ENCODE data around the gene LITAFD.

The LITAFD gene

GRCh38 chr16:8926827-8927226 is 44.7 kb downstream of the LITAFD start:
- TF ChIP-seq SNAI2 (CRISPR knock-in tag; IDR thresholded peaks at IDR 0.05) (no peak), ZNF8 (CRISPR knock-in tag; IDR thresholded peaks at IDR 0.05) (no peak), ESRRG (CRISPR knock-in tag; IDR thresholded peaks at IDR 0.05) (no peak), ZNF565 (CRISPR knock-in tag; conservative IDR thresholded peaks at IDR 0.05; ENCODE audit: low read depth) (no peak), RARB (CRISPR knock-in tag; IDR thresholded peaks at IDR 0.05) (no peak), PPARA (CRISPR knock-in tag; IDR thresholded peaks at IDR 0.05; ENCODE audit: borderline replicate concordance) (no peak), BACH2 (CRISPR knock-in tag; IDR thresholded peaks at IDR 0.05; ENCODE audit: borderline replicate concordance) (no peak), PATZ1 (CRISPR knock-in tag; IDR thresholded peaks at IDR 0.05; ENCODE audit: borderline replicate concordance) (no peak), TSHZ2 (CRISPR knock-in tag; IDR thresholded peaks at IDR 0.05) (no peak), ZC3H10 (CRISPR knock-in tag; IDR thresholded peaks at IDR 0.05) (no peak), ZFP3 (CRISPR knock-in tag; IDR thresholded peaks at IDR 0.05) (no peak)
- ATAC-seq, result no peak

- TF ChIP-seq ZFP3 (CRISPR knock-in tag; IDR thresholded peaks at IDR 0.05) (no peak), ZFP30 (CRISPR knock-in tag; IDR thresholded peaks at IDR 0.05) (no peak), CREB5 (CRISPR knock-in tag; IDR thresholded peaks at IDR 0.05; ENCODE audit: low read depth) (no peak), CSDC2 (CRISPR knock-in tag; IDR thresholded peaks at IDR 0.05) (no peak), ZC3H10 (CRISPR knock-in tag; IDR thresholded peaks at IDR 0.05) (no peak), POU6F1 (CRISPR knock-in tag; IDR thresholded peaks at IDR 0.05; ENCODE audit: borderline replicate concordance, low read depth) (no peak), GLIS3 (CRISPR knock-in tag; IDR thresholded peaks at IDR 0.05) (no peak)
- ATAC-seq, result no peak
These were observed 46.4 kb downstream of the LITAFD start for GRCh38 chr16:8928467-8928957.

- TF ChIP-seq OSR1 (CRISPR knock-in tag; IDR thresholded peaks at IDR 0.05) (no peak), SNAI2 (CRISPR knock-in tag; IDR thresholded peaks at IDR 0.05) (no peak), GLIS3 (CRISPR knock-in tag; IDR thresholded peaks at IDR 0.05) (no peak), TCF4 (CRISPR knock-in tag; IDR thresholded peaks at IDR 0.05; ENCODE audit: borderline replicate concordance) (no peak), POU6F1 (CRISPR knock-in tag; IDR thresholded peaks at IDR 0.05; ENCODE audit: borderline replicate concordance, low read depth) (no peak), ZFP3 (CRISPR knock-in tag; IDR thresholded peaks at IDR 0.05) (no peak), TOX (CRISPR knock-in tag; IDR thresholded peaks at IDR 0.05; ENCODE audit: borderline replicate concordance) (no peak), ZFP30 (CRISPR knock-in tag; IDR thresholded peaks at IDR 0.05) (no peak), ESRRG (CRISPR knock-in tag; IDR thresholded peaks at IDR 0.05) (no peak), CSRNP3 (CRISPR knock-in tag; IDR thresholded peaks at IDR 0.05) (no peak), CREB5 (CRISPR knock-in tag; IDR thresholded peaks at IDR 0.05; ENCODE audit: low read depth) (no peak), ZC3H10 (CRISPR knock-in tag; IDR thresholded peaks at IDR 0.05) (no peak), BACH2 (CRISPR knock-in tag; IDR thresholded peaks at IDR 0.05; ENCODE audit: borderline replicate concordance) (no peak)
- ATAC-seq, result no peak
These were observed 47.1 kb downstream of the LITAFD start for GRCh38 chr16:8929086-8929748.
